Heart right ventricle (tissue), 16 donors: ENCODE results near the gene ITM2A. TPM values are rescaled to one million over a fixed set of nuclear protein-coding genes. Genes with fewer than 3 reads are reported as not detected.

Experiments
- ATAC-seq, 8 donors: fragments of 200-7000 bp; cut with Tn5 transposase; one replicate each; pipeline ENCODE4 v1.9.1; 2020; ENCODE audit warnings: mild to moderate bottlenecking in 8 of 8, moderate library complexity in 8 of 8, moderate number of reproducible peaks in 1 of 8
- DNase-seq, 2 donors: peaks; one replicate each; pipeline ENCODE4 v3.0.0-alpha.2; 2020
- H3K27ac ChIP-seq, 10 donors: fragments of 200-600 bp; sonication (generic) in 2 of 10; one replicate each; pipeline versions ENCODE4 v1.5.0 to v1.8.0; 2020 to 2022; ENCODE audit warnings: mild to moderate bottlenecking in 3 of 10
- H3K27me3 ChIP-seq, 7 donors: fragments of 200-600 bp; one replicate each; pipeline ENCODE4 v1.8.0; 2021 to 2022; ENCODE audit warnings: mild to moderate bottlenecking in 2 of 7
- H3K36me3 ChIP-seq, 9 donors: fragments of 200-600 bp; sonication (generic) in 1 of 9; one replicate each; pipeline versions ENCODE4 v1.5.0 to v1.8.0; 2020 to 2022; ENCODE audit warnings: mild to moderate bottlenecking in 2 of 9
- H3K4me1 ChIP-seq, 9 donors: fragments of 200-600 bp; sonication (generic) in 1 of 9; one replicate each; pipeline versions ENCODE4 v1.5.0 to v1.8.0; 2020 to 2022; ENCODE audit warnings: mild to moderate bottlenecking in 4 of 9
- H3K4me3 ChIP-seq, 10 donors: fragments of 200-600 bp; sonication (generic) in 2 of 10; one replicate each; pipeline versions ENCODE4 v1.5.0 to v1.8.0; 2020 to 2022; ENCODE audit warnings: mild to moderate bottlenecking in 7 of 10, moderate library complexity in 2 of 10
- H3K9me3 ChIP-seq, 11 donors: fragments of 200-600 bp in 10 of 11; sonication (generic) in 2 of 11; one replicate each; pipeline versions ENCODE4 v1.5.0 to v1.8.0; 2013 to 2022; ENCODE audit warnings: mild to moderate bottlenecking in 2 of 11, control low read depth in 1 of 11, moderate library complexity in 1 of 11
- CTCF ChIP-seq, 9 donors: fragments of 200-600 bp; sonication (generic) in 2 of 9; IDR thresholded peaks; one replicate each; pipeline versions ENCODE4 v1.5.0 to v1.8.0; 2021 to 2022; ENCODE audit warnings: antibody characterized with exemption in 9 of 9, mild to moderate bottlenecking in 5 of 9, moderate library complexity in 1 of 9
- WGBS, 2 donors: extraction: QIAGEN DNeasy Blood & Tissue Kit; methylation state at CpG; one replicate each; pipeline ENCODE4 v1.1.7; 2013; ENCODE audit warnings: inconsistent platforms in 1 of 2; 5-methylcytosine and 5-hydroxymethylcytosine counted together
- intact Hi-C, 10 donors: fragments of 100-400 bp; cut with DNase I; formaldehyde crosslinking; loops; one replicate each; pipeline versions ENCODE4 v1.11.1 to v1.14.2; 2022
- polyA plus RNA-seq, 2 donors: library from polyadenylated mRNA; stranded (reverse); fragments of 200-250 nt; gene quantifications; one replicate each; pipeline ENCODE4 v1.2.3, GENCODE V29; 2013
- total RNA-seq, 10 donors: library from RNA; stranded (reverse); fragmentation: NEBNext Ultra II Directional in 3 of 10; extraction: Animal tissue kit (Norgen Biotek cat#: 25700) in 3 of 10; gene quantifications; one replicate each; pipeline versions ENCODE4 v1.2.1 to v1.2.4, GENCODE V29; 2021 to 2023
- donor health status: Arrhythmogenic right ventricular cardiomyopathy.
- donor health status: ischemic (EF 13 %, LVEDD 7.1; RV severe dilation, severe dysfunction).
- donor health status: healthy with polysubstance abuse.
- donor health status: DM: no; HTN: yes; CAD: no.
- donor health status: DM: no; HTN: no; CAD: no.
- donor health status: ischemic (EF 25% LVEDD 6.9; RV normal size, moderate dysfunction).
- donor health status: ischemic (EF 25% LVEDD 5.7; RV mildly dilated, moderate dysfunction).
- donor health status: healthy.
- donor health status: DM: yes; HTN: yes; CAD: no.
- donor health status: Ischemic cardiomyopathy.
- donor health status: ischemic (EF 35%, LVEDD 5.7; RV mildly dilated, moderate dysfunction).
- donor health status: nonischemic (EF 11% LVEDD 7.7; RV severe dilation, severe dysfunction).
- donor health status: DM: yes; HTN: yes; CAD: no.
- donor health status: PGD.
- donor health status: ischemic (EF 29% LVEDD 5.4; RV normal size, mild dysfunction).
- donor health status: nonischemic (EF 23%, LVEDD 6.1; RV moderate dilation, normal function).

The ITM2A gene
- total and polyA plus RNA-seq, 12 donors, result 22.6 to 85.2 (median 61.8) TPM

- no peak for DNase-seq
- H3K9me3 ChIP-seq, result no peaks in the 10 kb centered on the region
- peak overlapping the region in 6 of 10 donors; percentile 9 to 82 (median 74) for H3K27ac ChIP-seq
- ATAC-seq, result no peak
- intact Hi-C loops, result loop anchor here in 2 of 10 donors (5.0 to 10.0 kb wide), 2 partner anchors 96 to 104 kb away; no protein-coding TSS in a partner anchor
- WGBS, 2 donors, result 53 to 56% methylated on average over 6 of the region's 6 CpGs
- H3K36me3 ChIP-seq, result no peaks in the 10 kb centered on the region
- H3K4me3 ChIP-seq, result no peak overlapping the region
- no peak for TF ChIP-seq CTCF (IDR thresholded peaks at IDR 0.05)
- no peaks in the 10 kb centered on the region for H3K27me3 ChIP-seq
- peaks cover 0 to 4% (median 0%) of the 10 kb centered on the region in 9 donors for H3K4me1 ChIP-seq
These were observed 1.3 kb upstream of the ITM2A start for GRCh38 chrX:79368441-79368840.

GRCh38 chrX:79367907-79368306 is 773 bp upstream of the ITM2A start:
- Histone ChIP-seq H3K4me1 (peaks cover 0 to 4% (median 0%) of the 10 kb centered on the region in 9 donors), H3K36me3 (no peaks in the 10 kb centered on the region), H3K4me3 (peak overlapping the region in 6 of 10 donors; percentile 38 to 63 (median 58)), H3K27me3 (peaks cover 0 to under 1% (median 0%) of the 10 kb centered on the region in 7 donors), H3K9me3 (no peaks in the 10 kb centered on the region), H3K27ac (peak overlapping the region in 8 of 10 donors; percentile 61 to 82 (median 72))
- no peak for TF ChIP-seq CTCF (IDR thresholded peaks at IDR 0.05)
- intact Hi-C loops, result loop anchor here in 2 of 10 donors (5.0 to 10.0 kb wide), 2 partner anchors 96 to 103 kb away; no protein-coding TSS in a partner anchor
- WGBS, 2 donors, result 27 to 32% methylated on average over 3 of the region's 3 CpGs
- ATAC-seq (peak in 1 of 8 donors; percentile 14), DNase-seq (no peak)

- H3K27ac ChIP-seq, result peak overlapping the region in 9 of 10 donors; percentile 61 to 82 (median 69)
- H3K36me3 ChIP-seq, result peaks cover 0 to 11% (median 0%) of the 10 kb centered on the region in 9 donors
- ATAC-seq, result peak in 2 of 8 donors; percentile 6 to 17
- H3K27me3 ChIP-seq, result peaks cover 0 to 4% (median 0%) of the 10 kb centered on the region in 7 donors
- peaks cover 0 to 4% (median 0%) of the 10 kb centered on the region in 9 donors for H3K4me1 ChIP-seq
- DNase-seq, result no peak
- peak overlapping the region; percentile 32 to 63 (median 52) for H3K4me3 ChIP-seq
- H3K9me3 ChIP-seq, result no peaks in the 10 kb centered on the region
- 0 to 1% methylated on average over 6 of the region's 6 CpGs for WGBS, 2 donors
- TF ChIP-seq CTCF (IDR thresholded peaks at IDR 0.05), result no peak
- intact Hi-C loops, result loop anchor here in 2 of 10 donors (5.0 to 10.0 kb wide), 2 partner anchors 94 to 102 kb away; no protein-coding TSS in a partner anchor
These were observed 620 bp downstream of the ITM2A start for GRCh38 chrX:79366556-79366872.

- H3K27me3 ChIP-seq, result peaks cover 0 to 4% (median 0%) of the 10 kb centered on the region in 7 donors
- H3K27ac ChIP-seq, result peak overlapping the region in 6 of 10 donors; percentile 61 to 82 (median 72)
- ATAC-seq, result no peak
- no peak for TF ChIP-seq CTCF (IDR thresholded peaks at IDR 0.05)
- intact Hi-C loops, result loop anchor here in 2 of 10 donors (2.0 to 10.0 kb wide), 3 partner anchors 47 to 101 kb away; no protein-coding TSS in a partner anchor
- peaks cover 0 to 4% (median 0%) of the 10 kb centered on the region in 9 donors for H3K4me1 ChIP-seq
- 18 to 42% methylated on average over 1 of the region's 1 CpG for WGBS, 2 donors
- no peak for DNase-seq
- no peaks in the 10 kb centered on the region for H3K9me3 ChIP-seq
- H3K36me3 ChIP-seq, result peaks cover 0 to 18% (median 0%) of the 10 kb centered on the region in 9 donors
- H3K4me3 ChIP-seq, result peak overlapping the region in 9 of 10 donors; percentile 38 to 63 (median 57)
These were observed 1.5 kb downstream of the ITM2A start for GRCh38 chrX:79365591-79365990.
